KOPT-K1 (cell line): ENCODE results near the gene TST.

Experiments used
- H3K27ac ChIP-seq: fragments of 200-600 bp; sonication (generic); 2 replicates; pipeline ENCODE4 v1.5.1; 2016; ENCODE audit warnings: antibody characterized with exemption, mild to moderate bottlenecking, low read depth, low read length; ENCODE audit not compliant: poor library complexity, severe bottlenecking
- H3K36me3 ChIP-seq: fragments of 200-600 bp; sonication (generic); 2 replicates; pipeline ENCODE4 v1.5.1; 2017; ENCODE audit warnings: antibody characterized with exemption, mild to moderate bottlenecking, low read length, moderate library complexity; ENCODE audit not compliant: insufficient read depth
- H3K9me3 ChIP-seq: fragments of 200-600 bp; sonication (generic); 2 replicates; pipeline ENCODE4 v1.5.1; 2017; ENCODE audit warnings: antibody characterized with exemption, low read length, mild to moderate bottlenecking; ENCODE audit not compliant: insufficient read depth, poor library complexity, severe bottlenecking

Gene TST

DNA sequence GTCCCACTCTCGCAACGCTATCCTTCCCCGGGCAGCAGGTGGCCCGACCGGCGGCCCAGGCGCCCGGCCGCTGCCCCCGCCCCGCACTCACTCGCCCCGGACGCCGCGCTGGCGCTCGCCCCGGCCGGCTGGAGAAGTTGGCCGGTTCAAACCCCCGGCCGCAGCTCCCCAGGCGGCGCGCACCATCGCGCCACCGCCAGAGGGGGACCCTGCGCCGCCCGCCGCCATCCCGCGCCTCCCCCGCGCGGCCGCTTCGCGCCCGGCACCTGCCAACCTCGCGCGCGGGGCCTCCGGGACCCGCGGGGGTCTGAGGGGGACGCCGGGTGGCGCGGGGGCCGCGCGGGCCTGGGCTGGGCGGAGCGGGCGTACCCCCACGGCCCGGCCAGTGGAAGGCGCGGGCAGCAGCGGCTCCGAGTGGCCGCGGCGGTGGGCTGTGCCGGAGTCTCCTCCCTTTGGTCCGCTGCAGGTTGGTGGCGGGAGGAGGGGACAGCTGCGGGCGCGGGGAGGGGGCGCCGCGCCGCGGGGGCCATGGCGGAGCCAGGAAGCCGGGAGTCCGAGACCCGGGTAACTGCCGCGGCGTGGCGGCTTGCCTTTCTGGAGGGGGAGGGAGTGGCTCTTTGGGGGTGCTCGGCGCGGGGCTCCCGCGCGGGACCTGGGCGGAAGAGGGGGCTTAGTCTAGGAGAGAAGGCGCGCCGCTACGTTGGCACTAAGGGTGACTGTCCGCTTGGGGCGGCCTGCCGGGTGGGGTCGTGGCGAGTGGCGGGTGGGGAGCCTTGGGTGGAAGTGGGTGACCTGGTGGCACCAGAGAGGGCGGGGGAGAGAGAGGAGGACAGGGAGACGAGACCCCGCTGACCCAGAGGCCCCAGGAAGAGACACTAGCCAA lies at the start of gene TST, which contains the start of gene MPST:
TST (minus strand) TSS at position 139 of the 883 bp plus-strand sequence. CDS start 715 bp downstream, outside the sequence.
MPST (plus strand) TSS at position 434 of the 883 bp plus-strand sequence; CDS start at position 529, 95 bp downstream.
- H3K9me3 ChIP-seq = no peaks in the 10 kb centered on the region
- H3K36me3 ChIP-seq = no peaks in the 10 kb centered on the region
- no peak within 1 kb of the TSS for H3K27ac ChIP-seq

DNA sequence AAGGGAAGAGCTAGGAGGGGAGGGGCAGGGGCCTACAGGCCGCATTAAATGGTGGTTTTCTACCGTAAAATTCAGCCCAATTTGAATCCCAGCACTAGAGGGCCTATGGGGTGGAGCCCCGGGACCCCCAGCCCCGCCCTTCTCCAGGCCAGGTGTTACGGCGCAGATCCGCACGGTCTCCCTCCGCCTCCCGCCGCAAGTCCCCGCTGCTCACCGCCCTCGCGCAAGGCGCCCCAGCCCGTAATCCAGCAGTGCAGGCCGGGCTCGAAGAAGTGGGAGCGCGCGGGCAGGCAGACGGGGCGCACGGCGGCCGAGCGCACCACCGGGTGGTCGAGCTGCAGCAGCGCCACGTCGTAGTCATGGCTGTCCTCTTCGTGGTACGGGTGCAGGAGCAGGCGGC lies 49.6 kb upstream of the TST start:
- Histone ChIP-seq H3K36me3 (no peaks in the 10 kb centered on the region), H3K27ac (no peak overlapping the region), H3K9me3 (no peaks in the 10 kb centered on the region)

DNA sequence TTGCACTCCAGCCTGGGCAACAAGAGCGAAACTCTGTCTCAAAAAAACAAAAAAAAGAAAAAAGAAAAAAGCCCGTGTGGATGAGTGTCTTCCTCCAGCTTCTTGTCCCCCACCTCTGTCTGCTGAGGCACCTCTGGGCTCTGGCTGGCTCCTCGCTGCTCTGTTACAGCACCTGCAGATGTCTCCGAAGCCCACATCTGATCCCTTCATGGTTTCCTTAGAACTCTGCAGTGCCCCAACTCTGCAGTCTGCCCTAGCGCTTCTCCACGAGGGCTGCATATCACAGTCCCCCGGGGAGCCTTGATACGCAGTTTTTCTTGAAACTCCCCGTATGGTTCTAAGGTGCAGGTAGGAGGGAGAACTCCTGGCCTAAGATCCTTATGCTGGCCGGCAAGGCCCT lies 48.2 kb upstream of the TST start:
- Histone ChIP-seq H3K9me3 (no peaks in the 10 kb centered on the region), H3K36me3 (no peaks in the 10 kb centered on the region), H3K27ac (no peak overlapping the region)

DNA sequence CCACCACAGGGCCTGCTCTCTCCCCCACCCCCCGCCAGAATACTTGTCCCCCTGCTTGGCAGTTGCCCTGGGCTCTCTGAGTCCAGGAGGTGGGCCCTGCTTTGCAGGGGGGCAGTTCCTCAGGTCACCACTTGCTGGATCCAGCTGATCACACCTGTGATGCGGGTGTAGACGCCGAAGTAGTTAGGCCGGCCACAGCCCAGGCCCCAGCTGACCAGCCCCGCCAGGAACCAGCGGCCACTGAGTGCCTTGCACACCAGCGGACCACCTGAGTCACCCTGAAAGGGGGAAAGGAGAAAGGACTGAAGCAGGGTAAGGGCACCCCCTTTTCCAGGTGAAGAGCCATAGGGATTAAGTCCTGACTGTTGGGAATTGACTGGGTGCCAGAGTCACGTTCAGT lies 46.7 kb upstream of the TST start:
- no peaks in the 10 kb centered on the region for H3K36me3 ChIP-seq
- no peaks in the 10 kb centered on the region for H3K9me3 ChIP-seq
- H3K27ac ChIP-seq = no peak overlapping the region

DNA sequence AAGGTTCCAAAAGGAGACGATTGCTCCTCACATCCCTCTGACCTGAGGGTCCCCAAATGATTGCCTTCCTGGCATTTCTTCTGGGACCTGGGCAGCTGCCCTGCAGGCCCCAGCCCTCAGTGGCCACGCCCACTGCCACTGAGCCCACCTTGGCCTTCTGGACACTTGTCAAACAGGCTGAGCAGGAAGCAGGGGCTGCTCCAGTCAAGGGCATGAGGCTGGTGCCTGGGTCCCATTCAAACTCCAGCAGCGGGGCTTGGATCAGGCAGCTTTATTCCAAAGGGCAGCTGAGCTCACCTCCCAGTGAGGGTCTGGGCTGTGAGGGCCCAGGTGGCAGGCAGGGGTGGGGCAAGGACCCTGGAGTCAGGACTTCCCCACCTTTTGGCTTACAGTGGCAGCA lies 45.9 kb upstream of the TST start:
- no peak overlapping the region for H3K27ac ChIP-seq
- no peaks in the 10 kb centered on the region for H3K9me3 ChIP-seq
- H3K36me3 ChIP-seq = no peaks in the 10 kb centered on the region

DNA sequence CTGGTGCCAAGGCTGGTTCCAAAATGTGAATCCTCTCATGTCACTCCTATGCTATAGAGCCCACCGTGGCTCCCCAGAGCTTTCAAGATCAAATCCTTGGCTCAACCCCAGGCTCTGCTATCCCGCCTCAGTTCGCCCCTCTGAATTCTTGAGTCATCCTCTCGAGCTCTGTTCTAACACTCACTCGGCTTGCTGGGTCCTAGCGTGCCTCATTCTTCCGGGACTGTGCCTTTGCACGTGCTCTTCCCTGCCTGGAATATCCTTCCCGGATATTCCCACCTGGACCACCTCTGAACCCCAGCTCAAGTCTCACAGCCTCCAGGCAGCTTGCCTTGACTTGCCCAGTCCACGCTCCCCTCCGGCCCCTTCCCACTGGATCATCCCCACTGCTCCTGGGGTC lies 45.3 kb upstream of the TST start:
- H3K9me3 ChIP-seq = no peaks in the 10 kb centered on the region
- H3K27ac ChIP-seq = no peak overlapping the region
- no peaks in the 10 kb centered on the region for H3K36me3 ChIP-seq

DNA sequence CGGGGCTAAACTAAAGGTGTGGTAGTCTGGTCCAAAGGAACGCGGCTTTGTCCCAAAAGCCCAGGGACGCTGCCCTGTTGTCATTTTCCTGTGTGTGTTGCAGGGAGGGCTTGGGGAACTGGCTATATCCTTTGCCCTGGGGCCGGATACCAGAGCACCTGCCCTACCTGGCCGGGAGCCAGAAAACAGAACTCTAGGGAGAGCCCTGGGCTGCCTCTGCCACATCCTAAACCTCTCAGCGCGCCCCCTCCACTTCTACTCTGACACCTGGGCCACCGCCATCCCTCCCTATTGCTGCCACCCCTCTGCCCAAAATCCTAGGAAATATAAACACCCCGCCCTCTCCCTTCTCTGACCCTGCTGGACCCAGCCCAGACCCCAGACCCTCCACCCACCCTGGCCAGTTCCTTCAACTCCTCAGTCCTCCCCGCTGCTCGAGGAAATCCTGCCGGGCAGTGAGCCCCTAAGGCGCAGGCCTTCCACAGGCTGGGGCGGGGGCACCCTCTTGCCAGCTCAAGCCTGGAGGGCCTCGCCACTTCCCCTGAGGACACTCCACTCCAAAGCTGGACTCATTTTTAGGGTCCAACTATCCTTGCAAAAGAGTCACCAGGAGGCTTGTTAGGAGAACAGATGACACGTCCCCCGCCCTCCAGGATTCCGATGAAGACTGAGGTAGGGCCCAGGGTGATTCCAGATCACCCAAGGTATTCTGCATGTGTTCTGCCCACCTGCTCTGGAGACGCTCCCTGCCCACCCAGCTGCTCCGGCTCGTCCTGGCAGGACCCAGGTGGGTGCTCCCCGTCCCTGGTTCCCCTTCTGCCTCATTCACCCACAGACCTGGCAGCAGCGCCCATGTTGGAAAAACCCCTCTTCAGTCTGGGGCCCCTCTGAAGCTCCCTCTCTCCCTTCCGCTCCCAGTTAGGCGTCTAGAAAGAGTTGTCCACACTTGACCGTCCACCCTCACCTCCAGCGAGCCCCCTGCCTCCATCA lies 44.5 kb upstream of the TST start:
- Histone ChIP-seq H3K27ac (no peak overlapping the region), H3K9me3 (no peaks in the 10 kb centered on the region), H3K36me3 (no peaks in the 10 kb centered on the region; the same call in 1 of the 2 replicates)

DNA sequence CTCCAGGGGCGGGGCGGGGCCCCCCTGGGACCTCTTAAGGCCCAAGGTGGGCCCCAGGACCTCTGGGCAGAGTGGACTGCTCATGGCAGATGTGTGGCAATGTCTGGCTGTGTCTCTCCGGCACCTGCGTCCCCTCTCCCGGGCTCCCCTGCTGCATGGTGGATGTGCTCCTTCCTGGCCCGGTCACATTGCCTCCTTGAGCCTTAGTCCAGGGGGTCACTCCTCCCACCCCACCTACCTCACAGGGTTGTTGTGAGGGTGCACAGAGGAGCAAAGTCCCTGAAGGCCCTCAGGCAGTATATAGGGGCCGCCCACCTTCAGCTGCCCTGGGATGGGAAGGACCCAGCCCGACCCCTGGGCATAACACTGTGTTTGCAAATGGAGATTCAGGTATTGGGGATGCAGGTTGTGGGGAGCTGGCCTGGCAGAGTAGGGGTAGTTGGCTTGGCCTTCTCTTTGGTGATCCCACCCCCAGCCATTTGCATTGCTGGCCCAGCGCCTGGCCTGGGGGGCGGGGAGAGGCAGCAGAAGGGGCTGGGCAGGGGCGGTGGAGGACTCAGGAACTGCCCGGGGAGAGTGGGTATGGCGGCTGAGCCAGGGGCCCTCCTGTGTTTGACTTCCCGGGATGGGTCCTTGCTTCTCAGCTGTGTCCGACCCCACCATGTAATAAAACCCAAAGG lies 43.6 kb upstream of the TST start:
- Histone ChIP-seq H3K36me3 (peaks cover 4% of the 10 kb centered on the region; the same call in 1 of the 2 replicates), H3K9me3 (no peaks in the 10 kb centered on the region), H3K27ac (no peak overlapping the region)

DNA sequence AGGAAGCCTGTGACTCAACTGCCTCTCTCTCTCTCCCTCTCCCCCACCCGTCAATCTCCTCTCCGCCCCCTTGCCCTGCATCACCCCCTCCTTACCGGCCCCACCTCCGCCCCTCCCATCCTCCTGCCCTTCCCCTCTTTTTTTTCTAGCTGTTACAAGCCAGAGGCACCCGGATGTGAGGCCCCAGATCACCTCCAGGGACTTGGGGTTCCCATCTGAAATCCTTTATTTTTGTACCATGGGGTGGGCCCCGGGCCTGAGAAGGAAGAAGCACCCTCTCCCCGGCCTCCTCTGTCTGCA lies 43.1 kb upstream of the TST start:
- H3K9me3 ChIP-seq = no peaks in the 10 kb centered on the region
- H3K36me3 ChIP-seq = peaks cover 4% of the 10 kb centered on the region; the same call in 1 of the 2 replicates
- H3K27ac ChIP-seq = no peak overlapping the region

DNA sequence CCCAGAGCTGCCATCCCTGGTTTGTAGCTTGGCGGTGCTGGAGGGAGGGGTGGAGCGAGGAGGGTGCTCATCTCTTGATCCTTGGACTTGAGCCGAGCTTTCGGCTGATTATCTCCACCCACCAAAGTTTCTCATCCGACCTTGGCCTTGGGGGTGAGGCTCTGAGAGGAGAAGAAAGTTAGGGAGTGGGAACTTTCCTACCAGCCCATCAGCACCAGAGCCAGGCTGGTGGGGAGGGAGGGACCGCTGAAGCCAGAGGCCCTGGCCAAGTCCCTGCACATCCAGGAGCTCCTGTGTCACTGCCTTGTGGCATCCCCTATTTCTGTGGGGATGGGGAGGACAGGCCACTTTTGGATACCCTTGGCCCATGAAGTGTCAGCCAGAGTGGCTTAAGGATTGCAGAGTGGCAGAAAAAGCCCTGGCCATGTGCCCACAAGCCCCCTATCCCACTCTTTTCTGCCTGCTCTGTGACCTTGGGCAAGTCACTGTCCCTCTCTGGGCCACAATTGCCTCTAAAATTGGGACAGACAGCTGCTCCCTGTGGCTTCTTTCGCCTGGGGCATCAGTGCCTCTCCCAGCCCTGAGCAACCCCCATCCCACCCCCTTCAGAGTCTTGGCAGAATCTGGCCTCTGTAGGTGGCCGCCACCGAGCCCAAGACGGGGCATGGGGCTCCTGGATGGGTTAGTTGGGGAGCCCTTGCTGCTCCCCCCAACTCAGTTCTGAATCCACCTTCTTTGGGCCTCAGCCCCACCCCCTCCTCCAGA lies 42.5 kb upstream of the TST start:
- no peak overlapping the region for H3K27ac ChIP-seq
- no peaks in the 10 kb centered on the region for H3K9me3 ChIP-seq
- peaks cover 4% of the 10 kb centered on the region; the same call in 1 of the 2 replicates for H3K36me3 ChIP-seq

DNA sequence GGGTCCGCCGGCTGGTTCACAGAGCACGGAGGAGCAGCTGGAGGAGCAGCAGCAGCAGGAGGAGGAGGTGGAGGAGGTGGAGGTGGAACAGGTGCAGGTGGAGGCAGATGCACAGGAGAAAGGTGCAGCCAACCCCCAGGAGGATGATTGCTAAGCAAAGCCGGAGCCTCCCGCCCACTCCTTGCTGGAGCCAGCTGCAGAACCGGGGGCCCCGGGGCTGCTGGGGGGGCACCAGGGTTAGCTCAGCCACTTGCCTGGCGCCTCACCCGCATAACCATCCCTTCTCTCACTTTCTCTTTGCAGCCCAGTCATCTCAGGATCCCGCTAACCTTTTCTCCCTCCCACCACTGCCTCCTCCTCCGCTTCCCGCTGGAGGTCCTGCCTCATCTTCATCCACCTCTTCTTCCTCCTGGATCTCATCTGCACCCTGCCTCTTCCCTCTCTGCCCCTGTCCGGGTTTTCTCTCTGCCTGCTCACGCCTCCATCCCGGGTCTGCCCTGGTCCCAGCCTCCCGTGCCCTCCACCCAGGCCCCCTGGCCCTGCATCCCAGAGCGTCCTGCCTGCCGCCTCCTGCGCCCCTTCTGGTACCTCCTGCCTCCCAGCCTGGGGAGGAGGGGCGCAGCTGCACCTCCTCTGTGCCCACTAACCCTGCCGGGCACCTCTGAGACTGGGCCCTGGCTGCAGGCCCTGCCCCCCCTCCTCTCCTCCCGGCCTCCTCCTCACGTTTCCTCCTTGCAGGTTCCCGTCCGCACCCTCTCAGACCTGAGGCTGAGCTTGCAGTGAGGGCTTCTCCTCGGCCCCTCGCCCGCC lies 41.8 kb upstream of the TST start:
- Histone ChIP-seq H3K27ac (no peak overlapping the region), H3K36me3 (peaks cover 4% of the 10 kb centered on the region; the same call in 1 of the 2 replicates), H3K9me3 (no peaks in the 10 kb centered on the region)

DNA sequence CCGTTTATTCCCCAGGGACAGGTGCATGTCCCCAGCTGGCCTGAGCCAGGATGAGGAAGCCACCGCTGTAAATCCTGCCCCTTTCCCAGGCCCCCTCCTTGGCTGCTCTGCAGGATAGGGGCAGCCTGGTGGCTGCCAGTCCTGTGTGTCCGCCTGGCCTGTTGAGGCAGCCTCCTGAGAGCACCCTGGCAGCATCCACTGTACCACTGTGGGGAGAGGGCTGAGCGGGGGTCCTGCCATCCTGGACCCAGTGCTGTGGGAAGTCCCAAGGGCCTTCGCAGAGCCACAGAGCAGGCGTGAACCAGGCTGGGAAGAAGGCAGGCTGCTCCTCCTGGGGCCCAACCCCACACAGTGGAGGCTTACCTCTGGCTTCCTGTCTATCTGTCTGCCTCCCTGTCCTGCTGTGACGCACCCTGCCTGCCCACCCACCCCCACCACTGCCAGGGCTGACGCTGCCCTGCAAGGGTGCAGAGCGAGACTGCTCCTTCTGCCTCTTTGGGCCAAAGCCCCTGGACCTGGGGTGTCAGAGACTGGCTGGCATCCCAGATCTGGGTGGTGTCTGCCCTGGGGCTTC lies 40.7 kb upstream of the TST start:
- H3K27ac ChIP-seq = no peak overlapping the region

DNA sequence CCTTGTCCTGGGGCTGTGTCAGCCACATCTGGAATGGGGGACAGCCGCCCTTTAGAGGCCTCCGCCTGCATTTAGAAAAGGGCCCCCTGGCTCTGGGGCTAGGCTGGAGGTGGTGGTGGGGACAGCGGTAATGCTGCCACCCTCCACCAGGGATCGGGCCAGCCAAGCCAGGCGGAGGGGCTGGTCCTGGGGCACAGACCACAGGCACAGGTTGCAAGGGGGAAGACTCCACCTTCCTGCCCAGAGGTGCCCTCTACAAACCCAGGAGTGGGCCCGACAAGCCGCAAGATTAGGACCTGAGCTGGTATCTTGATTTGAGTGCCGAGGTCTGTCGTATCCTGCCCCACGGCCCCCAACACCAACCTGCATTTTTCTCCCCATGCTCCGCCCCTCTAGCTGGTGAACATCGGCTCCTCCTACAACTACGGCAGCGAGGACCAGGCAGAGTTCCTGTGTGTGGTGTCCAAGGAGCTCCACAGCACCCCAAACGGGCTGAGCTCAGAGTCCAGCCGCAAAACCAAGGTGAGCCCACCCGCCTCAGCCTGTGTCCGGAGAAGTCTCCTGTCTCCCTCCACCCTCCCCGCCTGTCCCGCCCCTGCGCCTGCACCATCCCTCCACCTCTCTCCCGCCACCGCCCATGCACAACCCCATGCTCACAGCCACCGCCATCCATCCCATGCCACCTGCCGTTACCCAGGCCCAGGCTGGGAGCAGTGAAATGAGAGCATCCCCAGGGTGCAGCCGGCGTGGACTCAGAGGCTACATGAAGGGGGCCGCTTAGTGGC lies 39.9 kb upstream of the TST start:
- Histone ChIP-seq H3K27ac (no peak overlapping the region), H3K36me3 (peaks cover 4% of the 10 kb centered on the region; the same call in 1 of the 2 replicates), H3K9me3 (no peaks in the 10 kb centered on the region)

More for the DNA sequence above, 40.7 kb upstream of the TST start:
- Histone ChIP-seq H3K36me3 (peaks cover 4% of the 10 kb centered on the region; the same call in 1 of the 2 replicates), H3K9me3 (no peaks in the 10 kb centered on the region)
